Measurements from ENCODE around the gene COBL.

The COBL gene

DNA sequence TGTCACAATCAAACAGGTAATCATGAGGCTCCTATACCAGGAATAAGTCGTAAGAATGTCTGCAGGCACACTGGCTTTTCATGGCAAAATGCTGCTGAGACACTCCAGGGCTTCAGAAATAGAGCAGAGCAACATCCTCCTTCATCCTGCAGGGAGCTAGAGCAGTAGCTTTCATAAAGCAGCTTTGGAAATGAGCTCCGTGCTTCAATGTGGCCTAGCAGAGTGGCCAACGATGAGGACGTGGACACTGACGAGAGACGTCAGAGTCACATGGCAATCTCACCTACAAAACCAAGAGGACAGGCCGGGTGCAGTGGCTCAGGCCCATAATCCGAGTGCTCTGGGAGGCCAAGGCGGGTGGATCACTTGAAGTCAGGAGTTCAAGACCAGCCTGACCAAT is 9.8 kb downstream of the COBL start:
- DNase-seq = no peak

DNA sequence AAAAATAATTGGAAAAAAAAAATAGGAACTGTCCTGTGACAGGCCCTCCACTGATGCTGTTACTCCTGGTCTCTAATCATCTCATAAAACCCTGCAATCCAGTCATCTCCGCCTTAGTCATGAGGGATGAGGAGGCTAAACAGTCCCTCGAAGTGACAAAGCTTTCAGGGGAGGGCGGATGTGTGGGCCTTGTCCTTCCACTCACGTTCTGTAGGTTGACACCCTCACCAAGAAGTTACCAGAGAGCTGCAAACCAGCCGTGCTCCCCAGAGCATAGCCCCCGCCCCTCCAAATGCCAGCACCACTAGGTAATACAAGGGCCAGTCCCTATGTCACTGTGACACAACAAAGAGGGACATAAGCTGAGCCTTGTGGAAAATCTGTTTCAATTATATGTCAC is 11.9 kb downstream of the COBL start:
- DNase-seq = no peak

- no peak for DNase-seq
These were observed 13.5 kb downstream of the COBL start for GRCh38 chr7:51303142-51303525.

- DNase-seq = no peak
These were observed 14.8 kb downstream of the COBL start for GRCh38 chr7:51301806-51302205.

- no peak for DNase-seq
These were observed 15.6 kb downstream of the COBL start for GRCh38 chr7:51300762-51301674.

- no peak for DNase-seq
These were observed 17.0 kb downstream of the COBL start for GRCh38 chr7:51299391-51300133.

DNA sequence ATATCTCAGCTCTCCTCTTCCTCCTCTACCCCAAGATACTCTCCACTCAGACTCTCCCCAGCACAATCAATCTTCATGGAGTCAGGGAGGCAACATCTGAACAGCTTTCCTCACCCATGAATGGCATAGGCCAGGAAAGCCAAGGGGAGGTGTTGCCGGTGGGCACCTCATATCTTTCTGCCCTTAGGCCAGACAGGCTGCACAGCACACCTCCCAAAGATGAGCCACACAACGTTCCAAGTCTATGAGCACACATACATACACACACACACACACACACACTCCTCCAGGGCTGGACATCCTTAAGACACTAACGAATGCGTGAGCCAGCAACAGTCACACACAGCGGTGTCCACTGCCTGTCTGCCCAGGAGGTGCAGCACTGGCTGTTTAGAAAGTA is 17.7 kb downstream of the COBL start:
- DNase-seq = no peak

- DNase-seq = no peak
These were observed 18.6 kb downstream of the COBL start for GRCh38 chr7:51297986-51298385.

DNA sequence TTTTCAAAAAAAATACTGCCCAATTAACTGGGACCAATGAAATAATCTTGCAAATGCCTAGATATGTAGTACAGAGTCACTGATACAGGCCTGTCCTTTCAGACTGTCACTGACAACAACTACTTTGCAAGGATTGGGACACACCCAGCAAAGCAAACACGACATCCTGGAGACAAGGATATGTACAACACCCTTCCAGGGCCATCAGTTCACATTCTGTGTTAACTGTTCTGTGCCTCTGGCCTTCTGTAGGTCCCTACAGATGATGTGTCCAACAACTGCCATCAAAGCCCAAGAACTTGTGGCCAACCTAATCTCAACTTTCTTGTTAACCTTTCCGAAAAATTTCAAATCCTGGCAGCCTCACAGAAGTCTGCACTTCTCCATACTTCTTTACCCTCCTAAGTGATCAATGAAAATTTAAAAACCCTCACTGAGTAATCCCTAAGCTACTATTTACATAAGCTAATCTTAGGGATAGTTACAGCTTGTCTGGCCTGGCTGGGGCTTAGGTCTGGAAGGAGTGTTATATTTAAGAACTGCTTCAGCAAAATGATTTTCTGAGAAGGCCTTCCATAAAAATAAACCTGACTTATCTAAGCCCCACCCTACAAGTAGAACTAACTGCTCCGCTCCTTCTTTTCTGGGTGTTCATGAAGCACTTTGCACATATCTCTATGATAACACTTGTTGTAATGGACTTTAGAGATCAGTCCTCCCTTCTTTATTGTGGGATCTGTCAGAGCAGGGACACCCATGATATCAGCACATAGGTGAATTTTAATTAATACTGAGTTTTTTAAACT is 21.0 kb downstream of the COBL start:
- DNase-seq = no peak

DNA sequence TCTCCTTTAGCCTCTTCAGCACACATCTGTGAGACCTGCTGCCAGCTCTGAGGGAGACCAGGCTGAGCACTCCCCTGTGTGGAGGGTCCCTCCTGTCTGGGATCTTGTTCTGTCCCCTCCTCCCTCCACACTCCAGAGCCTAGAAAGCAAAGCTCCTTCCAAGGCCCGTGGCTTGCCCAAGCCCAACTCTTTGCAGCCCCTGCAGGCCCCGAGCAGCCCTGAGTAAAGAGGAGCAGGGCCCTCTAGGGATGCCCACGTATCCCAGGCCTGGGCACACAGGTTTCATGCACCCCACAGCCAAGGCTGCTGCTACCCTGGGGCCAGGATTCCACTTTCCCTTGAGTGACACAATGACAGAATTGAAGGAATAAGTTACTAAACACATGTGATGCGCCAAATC is 24.0 kb downstream of the COBL start:
- DNase-seq = no peak

GRCh38 chr7:51290702-51291540 is 25.7 kb downstream of the COBL start:
- no peak for DNase-seq

- no peak for DNase-seq
These were observed 26.3 kb downstream of the COBL start for GRCh38 chr7:51290304-51290637.

DNA sequence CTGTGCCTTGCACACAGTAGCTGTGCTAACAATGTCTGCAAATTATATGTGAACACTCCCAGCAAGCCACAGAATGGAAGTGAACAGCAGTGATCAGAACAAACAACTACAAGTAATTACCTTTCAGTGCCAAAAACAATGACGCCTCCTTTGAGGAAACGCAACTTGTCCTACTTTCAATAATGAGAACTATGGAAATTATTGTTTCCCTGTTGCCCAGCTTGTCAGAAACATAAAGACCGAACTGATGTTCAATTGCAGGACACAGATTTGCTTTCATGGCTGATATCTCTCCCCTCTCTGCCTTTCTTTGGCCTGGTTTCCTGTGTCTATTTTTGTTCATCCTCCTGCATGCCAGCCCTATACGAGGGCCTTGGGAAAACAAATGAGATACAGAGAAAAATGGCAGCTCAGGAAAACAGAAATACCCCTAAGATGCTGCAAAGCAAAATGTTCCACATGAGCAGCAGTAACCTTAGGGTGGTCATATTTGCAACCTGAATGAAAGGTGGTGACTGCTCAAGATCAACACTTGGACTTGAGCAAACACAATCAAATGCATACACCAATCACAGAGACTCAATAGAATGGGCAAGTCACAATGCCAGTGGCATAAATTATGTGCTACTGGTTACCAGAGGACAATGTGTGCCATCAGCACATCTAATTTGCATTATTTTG is 26.8 kb downstream of the COBL start:
- no peak for DNase-seq

DNA sequence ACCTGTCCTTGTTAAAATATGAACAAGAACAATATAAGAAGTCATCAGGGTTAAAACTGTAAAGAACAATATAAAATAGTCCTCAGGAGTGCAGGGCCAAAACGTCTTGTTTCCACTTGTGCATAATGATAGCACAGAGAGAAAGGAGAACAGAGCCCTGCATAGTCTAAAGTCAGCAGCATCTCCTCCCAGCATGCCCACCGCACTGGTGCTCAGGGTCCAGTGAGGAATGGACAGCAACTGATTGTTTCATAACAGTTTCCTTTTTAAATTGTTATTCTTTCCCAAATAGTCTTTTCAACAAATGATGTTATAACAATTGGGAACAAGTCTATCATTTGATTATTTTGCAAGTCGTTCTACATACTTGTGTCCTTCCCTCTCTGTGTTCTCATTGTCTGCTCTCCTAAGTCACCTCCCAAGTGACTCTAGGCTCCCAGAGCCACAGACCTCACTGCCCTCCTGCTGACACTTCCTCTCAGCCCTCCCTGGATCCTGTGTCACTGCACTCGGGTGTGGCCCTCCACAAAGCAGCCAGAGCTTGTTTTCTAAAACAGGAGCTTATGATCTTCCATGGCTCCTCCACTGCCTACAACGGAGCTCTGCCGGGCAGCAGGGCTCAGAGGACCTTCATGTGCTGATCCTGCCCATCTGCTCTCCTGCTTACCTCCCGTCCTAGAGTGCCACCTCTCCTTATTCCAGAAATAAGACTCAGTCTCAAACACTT is 27.6 kb downstream of the COBL start:
- DNase-seq = no peak

DNA sequence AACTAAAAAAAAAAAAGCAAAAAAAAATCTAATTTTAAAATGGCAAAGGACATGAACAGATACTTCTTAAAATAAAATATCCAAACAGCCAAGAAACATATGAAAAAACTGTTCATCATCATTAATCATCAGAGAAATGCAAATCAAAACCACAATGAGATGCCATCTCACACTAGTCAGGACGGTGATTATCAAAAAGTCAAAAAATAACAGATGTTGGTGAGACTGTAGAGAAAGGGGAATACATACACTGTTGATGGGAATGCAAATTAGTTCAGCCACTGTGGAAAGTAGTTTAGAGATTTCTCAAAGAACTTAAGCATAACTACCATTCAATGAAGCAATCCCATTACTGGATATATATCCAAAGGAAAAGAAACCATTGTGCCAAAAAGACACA is 30.2 kb downstream of the COBL start:
- no peak for DNase-seq

- no peak for DNase-seq
These were observed 36.5 kb downstream of the COBL start for GRCh38 chr7:51280156-51280555.

DNA sequence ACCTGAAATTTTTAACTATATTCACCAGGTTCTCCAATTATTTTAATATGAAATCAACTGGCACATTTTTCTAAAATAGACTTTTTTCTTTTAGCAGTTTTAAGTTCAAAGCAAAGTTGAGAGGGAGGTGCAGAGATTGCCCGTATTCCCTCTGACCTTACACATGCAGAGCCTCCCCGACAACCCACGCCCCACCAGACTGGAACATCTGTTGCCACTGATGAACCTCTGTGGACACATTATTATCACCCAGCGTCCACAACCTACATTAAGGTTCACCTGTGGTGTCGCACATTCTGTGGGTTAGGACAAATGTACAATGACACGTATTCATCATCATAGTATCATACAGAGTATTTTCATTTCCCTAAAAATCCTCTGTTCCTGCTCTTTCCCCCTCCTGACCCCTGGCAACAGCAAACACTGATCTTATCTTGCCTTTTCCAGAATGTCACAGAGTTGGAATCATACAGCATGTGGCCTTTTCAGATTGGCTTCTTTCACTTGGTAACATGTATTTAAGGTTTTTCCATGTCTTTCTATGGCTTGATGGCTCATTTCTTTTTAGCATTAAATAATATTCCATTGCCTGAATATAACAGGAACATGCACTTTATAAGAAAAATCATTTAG is 37.1 kb downstream of the COBL start:
- DNase-seq = no peak

DNA sequence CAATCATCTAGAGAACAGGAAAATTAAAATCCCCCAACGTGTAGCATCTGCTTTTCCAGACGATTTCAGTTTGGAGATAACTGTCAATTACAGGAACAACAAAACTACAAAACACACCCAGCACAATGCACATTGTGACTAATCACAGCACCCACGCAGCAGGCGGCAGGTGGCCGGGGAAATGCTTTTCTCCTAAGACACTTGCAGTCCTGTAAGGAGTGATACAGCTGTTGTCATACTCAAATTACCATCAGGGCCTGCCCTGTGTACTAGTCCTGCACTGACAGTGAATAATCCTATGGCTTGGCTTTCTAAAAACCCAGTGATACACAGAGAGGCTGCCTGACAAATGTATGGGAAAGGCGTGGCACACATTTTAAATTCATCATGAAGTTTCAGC is 37.8 kb downstream of the COBL start:
- DNase-seq = no peak

DNA sequence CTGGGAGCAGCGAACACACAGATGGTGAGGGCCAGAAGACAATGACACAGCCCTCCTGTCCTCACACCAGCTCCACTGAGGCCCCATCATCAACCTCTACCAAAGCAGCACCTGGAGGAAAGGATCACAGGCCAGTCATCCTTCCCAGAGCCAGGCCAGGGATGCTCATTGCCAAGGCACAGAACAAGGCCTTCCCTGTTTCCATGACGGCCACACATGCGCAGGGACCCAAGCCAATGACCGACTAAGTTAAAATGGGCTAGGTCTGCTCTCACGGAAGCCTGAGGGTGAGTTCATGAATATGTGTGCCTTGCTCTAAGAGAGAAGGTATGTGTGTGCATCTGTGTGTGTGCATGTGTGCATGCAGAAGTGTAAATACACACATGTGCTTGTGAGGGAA is 39.6 kb downstream of the COBL start:
- no peak for DNase-seq

GRCh38 chr7:51276091-51276605 is 40.5 kb downstream of the COBL start:
- DNase-seq = no peak

DNA sequence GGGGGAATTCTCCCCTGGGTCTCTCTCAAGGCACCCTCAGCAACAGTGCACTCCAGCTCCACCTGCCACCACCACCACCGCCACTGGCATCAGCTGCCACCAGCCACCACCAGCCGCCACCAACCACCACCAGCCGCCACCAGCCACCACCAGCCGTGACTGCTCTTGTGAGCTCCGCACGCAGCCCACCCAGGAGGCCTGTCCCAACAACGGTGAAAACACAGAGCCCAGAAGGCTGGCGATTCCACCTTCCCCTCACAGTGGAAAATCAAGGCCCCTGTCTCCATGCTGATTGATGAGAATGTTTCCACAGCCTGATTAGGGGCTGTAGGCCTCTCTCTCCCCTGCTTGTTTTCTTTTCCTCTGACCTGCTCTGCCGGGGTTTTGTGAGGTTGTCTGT is 41.1 kb downstream of the COBL start:
- DNase-seq = no peak

All from left hindlimb (tissue), 1 donor.